PC-3 (cell line): ENCODE data around the gene ZFP90.

Source experiments
- EZH2 ChIP-seq: fragments of 300-600 bp; sonication (generic); IDR thresholded peaks from one replicate; pipeline ENCODE4 v1.6.1; 2017; ENCODE audit warnings: antibody characterized with exemption, mild to moderate bottlenecking, low read length; ENCODE audit not compliant: unreplicated experiment
- EZH2phosphoT487 ChIP-seq: fragments of 300-600 bp; sonication (generic); IDR thresholded peaks from 2 replicates; pipeline ENCODE4 v1.6.1; 2018; ENCODE audit warnings: mild to moderate bottlenecking, antibody characterized with exemption, low read length, borderline replicate concordance
- TF ChIP-seq, protein P1 (sequence below): fragments of 300-600 bp; sonication (generic); conservative IDR thresholded peaks from 2 replicates; pipeline ENCODE4 v1.5.1; 2017; ENCODE audit warnings: antibody characterized with exemption, low read depth, mild to moderate bottlenecking, low read length

DNA sequence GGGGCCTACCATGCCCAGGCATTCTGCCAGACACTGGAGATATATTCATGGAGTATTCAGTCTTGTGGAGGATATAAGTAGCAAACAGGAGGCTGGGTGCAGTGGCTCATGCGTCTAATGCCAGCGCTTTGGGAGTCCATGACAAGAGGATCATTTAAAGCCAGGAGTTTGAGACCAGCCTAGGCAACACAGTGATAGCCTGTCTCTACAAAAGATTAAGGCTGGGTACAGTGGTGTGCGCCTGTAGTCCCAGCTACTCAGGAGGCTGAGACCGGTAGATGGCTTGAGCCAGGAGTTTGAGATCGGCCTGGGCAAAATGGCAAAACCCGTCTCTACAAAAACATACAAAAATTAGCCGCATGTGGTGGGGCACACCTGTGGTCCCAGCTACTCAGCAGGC, 68.4 kb downstream of the ZFP90 start:
- TF ChIP-seq, protein P1, sequence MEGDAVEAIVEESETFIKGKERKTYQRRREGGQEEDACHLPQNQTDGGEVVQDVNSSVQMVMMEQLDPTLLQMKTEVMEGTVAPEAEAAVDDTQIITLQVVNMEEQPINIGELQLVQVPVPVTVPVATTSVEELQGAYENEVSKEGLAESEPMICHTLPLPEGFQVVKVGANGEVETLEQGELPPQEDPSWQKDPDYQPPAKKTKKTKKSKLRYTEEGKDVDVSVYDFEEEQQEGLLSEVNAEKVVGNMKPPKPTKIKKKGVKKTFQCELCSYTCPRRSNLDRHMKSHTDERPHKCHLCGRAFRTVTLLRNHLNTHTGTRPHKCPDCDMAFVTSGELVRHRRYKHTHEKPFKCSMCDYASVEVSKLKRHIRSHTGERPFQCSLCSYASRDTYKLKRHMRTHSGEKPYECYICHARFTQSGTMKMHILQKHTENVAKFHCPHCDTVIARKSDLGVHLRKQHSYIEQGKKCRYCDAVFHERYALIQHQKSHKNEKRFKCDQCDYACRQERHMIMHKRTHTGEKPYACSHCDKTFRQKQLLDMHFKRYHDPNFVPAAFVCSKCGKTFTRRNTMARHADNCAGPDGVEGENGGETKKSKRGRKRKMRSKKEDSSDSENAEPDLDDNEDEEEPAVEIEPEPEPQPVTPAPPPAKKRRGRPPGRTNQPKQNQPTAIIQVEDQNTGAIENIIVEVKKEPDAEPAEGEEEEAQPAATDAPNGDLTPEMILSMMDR: no peak
- TF ChIP-seq EZH2 (no peak), EZH2phosphoT487 (no peak)
